Cerebellar cortex (tissue), 1 donor: Measurements from ENCODE around the gene C2orf92.

Source experiments
- DNase-seq: peaks from one replicate; pipeline ENCODE4 v3.0.0-alpha.2; 2015; ENCODE audit warnings: low spot score

Gene C2orf92

DNA sequence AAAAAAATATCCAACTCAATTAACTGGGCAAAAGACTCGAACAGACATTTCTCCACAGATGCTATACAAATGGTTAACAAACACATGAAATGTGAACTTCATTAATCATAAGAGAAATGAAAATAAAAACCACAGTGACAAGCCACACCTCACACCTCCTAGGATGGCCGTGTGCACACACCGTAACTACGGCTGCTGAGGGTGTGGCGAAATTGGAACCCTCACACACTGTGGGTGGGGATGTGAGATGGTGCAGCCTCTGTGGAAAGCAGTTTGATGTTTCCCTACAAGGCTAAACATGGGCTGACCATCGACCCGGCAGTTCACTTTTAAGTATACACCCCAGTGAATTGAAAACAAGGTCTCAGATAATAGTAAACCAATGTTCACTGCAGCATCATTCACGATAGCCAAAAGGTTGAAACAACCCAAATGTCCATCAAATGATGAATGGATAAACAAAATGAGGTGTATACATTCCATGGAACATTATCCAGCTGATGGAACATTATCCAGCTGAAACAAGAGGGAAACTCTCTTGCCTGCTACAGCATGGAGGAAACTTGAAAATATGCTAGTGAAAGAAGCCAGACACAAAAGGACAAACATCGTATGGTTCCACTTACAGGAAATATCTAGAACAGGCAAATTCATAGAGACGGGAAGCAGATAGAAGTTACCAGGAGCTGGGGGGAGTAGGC is 76.1 kb downstream of the C2orf92 start:
- DNase-seq = no peak

DNA sequence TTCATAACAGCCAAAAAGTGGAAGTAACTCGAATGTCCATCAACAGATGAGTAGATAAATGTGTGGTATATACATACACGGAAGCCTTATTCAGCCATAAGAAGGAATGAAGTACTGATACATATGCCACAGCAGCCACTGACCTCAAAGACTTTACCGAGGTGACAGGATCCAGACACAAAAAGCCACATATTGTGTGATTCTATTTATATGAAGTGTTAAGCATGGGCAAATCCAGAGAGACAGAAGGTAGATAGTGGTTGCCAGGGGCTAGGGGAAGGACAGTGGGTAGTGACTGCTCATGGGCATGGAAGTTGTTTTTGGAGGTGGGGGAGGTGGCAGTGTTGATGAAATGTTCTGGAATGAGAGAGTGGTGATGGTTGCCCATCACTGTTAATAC is 77.8 kb downstream of the C2orf92 start:
- DNase-seq = peak; percentile 82

DNA sequence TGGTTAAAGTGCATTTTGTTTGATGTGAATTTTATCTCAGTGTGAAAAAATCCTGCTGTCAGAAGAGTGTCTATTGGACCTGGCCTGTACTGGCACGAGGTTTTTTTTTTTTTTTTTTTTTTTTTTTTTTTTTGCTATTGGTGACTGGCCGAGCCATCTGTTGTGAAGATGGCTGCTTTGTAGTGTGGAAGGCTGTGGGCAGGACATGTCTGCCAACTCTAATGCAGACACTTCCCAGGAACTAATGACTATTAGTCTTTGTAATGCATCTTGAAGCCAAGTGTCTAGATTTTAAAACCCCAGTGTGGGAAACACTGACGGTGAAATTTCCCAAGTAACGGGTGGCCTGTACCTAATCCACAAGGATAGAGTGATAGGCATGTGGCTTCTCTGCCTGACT is 78.2 kb downstream of the C2orf92 start:
- DNase-seq = peak; percentile 86

DNA sequence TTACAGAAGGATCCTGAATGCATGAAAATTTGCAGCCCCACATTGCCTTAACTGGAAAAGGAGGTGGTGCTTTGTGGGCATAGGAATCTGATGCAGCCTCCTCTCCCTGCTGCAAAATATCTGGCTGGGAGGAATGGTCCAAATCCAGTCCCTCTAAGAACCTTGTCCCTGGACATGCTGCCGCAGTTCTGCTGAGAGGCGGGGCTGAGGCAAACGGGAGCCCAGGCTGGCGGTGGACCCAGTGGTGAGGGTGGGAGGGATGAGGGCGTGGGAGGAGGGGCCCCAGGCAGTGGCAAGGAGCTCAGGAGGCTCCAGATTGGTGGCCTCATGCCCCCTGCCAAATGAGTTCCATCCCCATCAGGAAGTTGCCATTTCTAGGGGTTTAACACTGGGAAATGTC is 80.1 kb downstream of the C2orf92 start:
- DNase-seq = no peak

DNA sequence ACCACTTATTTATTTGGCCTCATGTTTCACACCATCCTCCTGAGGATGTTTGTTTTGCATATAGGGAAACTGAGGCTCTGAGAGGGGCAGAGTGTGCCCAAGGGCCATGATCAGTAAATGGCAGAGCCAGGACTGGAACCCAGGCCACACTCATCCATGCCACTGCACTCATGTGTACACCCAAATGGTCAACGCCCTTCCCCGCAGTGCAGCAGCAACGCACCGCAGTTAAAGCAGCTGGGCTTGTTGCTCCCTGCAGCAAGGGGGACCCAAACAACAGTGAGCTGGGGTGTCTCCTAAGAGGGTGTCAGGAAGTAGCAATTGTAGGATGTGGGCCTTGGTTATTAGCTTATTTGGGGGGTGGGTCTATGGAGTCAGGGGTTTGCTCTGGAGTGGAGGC is 80.5 kb downstream of the C2orf92 start:
- DNase-seq = no peak

DNA sequence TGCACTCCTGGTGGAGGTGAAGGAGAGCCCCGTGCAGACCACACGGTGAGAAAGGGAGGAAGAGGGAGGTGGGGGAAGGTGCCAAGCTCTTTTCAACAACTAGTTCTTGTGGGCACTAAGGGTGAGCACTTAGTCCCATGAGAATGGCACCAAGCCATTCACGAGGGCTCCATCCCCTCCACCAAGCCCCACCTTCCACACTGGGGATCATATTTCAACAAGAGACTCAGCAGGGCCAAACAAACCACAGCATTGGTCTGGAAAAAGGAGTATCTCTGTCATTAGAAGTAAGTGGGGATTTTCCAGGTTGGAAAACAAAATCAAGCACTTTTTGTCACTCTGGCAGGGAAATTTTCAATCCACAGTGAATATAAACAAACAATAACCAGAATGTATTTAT is 82.2 kb downstream of the C2orf92 start:
- DNase-seq = no peak
